Activated CD4-positive, CD25-positive, alpha-beta regulatory T cell treated with anti-CD3 and anti-CD28 coated beads, Interleukin-2, amount 50 U/mL, for 24 hours (primary cell): ENCODE data around the gene SGMS1.
"Not testable (repeated sequence)": the region's sequence is repeated elsewhere in the genome, so short reads cannot be mapped to it uniquely, and the experiment has no call there.

Source experiments
- ATAC-seq, 2 donors: fragments of 150-1000 bp; cut with Tn5 transposase; one replicate each; pipeline ENCODE4 v1.10.0; 2021; ENCODE audit warnings: mild to moderate bottlenecking in 1 of 2, moderate library complexity in 1 of 2

SGMS1 gene

DNA sequence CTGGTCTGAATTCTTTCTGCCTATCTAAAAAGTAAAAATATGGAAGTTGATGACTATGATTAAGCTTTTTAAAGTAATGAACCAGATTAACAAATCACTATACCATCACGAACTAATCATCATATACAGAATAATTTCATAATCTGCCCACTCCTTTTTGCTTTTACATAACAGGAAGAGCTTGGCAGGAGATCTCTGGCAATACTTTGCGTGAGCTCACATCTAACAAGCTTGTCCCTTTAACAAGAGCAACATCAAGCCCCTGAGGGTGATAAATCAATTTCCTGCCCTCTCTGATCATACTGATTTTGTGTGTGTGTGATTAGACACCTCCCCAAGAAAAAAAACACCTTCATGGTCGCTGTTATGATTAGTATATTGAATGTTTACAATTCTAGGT lies 228.9 kb downstream of the SGMS1 start:
- peak; percentile 27 to 36 for ATAC-seq

DNA sequence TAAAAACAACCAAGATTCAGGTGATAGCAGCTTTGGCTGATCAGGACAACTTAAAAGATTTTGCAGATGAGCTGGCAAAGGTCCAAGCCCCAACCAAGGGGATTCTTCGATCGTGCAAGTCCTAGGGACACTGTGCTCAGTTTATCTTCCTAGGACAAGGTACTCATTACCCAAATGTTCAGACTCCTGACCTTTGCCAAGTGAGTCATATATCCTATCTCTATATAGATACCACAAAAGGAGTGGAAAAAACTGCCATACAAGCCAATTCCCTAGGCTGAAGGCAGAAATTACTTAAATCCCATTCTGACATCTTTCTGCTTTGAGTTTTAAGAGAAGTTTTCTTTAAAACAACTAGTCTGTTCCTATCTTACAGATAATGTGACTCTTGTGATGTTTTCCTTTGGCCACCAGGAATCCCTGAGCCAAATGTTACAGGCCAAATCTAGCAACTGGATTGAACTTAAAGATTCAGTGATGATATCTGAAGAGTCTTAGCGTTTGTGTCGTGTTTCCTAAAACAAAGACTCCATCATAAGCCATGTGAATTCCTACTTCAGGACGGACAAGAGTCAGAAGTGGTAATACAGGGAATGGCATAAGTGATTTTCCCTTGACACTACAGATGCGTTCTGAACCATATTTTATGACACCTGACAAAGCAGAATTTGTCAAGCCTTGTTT lies 229.8 kb downstream of the SGMS1 start:
- ATAC-seq = no peak

DNA sequence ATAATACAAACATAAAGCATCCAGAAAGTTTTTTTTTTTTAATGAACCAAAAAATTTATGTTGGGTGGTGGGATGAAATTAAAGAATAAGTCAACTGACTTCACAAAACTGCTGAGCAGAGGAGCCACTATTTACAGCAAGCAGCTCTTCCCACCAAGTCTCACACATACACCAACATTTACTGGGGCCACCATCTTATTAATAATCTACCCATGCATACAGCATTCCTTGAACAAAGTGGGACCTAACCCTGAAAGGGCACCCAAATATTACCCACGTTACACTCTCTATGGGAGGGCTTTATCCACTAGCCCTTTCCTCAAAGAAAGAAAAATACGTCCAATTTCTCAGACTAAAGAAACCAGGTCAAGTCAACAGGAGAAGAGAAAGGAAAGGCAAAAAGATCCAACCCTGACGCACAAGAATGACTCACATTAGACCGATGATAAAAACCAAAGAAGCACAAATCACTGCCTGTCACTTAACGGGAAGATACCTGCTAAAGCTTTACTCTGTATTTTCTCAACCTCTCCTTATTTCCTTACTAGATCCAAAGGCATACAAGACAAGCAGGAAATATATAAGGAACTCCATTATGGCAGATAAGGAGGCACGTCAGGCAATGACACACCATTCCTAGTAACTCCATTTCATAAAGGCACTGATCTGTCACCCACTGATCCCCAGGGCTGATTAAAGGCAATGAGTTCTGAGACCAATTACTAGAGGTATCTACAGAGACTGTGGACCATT lies 230.6 kb downstream of the SGMS1 start:
- ATAC-seq = no peak

DNA sequence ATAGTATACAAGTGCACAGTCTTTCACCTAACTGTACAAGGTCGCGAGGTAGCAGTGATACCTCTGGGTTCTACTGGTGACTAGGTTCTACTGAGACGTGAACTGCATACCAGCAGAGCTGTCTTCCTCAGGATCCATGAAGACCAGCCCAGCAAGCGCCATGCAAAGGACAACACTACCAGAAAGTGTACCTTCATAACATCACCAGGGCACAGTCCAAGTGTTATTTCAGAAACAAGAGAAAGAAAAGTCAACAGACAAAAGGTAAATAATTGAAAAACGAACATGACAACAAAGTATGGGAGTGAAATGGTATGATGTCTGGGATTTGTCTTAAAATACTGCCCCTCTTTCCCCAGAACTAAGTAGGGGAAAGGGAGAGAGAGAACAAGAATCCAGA lies 231.3 kb downstream of the SGMS1 start:
- ATAC-seq = no peak

DNA sequence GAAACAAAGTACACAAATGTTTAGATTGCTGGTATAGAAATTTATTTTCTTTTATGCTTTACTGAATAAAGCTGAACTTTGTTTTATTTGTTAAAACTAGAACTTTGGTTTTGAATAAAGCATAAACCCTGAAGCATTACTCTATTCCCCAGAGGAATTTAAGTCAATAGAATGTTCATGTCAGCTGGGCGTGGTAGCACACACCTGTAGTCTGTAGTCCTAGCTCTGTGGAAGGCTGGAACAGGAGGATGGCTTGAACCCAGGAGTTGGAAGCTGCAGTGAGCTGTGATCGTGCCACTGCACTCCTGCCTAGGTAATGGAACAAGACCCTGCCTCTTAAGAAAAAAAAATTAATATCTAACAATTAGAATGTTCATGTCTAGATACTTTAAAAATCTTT lies 233.5 kb downstream of the SGMS1 start:
- no peak for ATAC-seq

DNA sequence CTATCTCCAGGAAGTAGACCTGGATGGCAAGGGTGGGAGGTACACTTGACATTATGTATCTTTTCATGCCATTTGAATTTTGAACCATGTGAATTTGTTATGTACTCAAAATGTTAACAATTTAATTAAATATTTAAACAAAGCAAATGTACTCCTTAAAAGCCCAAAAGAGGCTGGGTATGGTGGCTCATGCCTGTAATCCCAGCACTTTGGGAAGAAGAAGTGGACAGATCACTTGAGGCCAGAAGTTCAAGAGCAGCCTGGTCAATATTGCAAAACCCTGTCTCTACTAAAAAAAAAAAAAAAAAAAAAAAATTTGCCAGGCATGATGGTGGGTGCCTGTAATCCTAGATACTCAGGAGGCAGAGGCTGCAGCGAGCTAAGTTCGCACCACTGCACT lies 235.6 kb downstream of the SGMS1 start:
- no peak for ATAC-seq

DNA sequence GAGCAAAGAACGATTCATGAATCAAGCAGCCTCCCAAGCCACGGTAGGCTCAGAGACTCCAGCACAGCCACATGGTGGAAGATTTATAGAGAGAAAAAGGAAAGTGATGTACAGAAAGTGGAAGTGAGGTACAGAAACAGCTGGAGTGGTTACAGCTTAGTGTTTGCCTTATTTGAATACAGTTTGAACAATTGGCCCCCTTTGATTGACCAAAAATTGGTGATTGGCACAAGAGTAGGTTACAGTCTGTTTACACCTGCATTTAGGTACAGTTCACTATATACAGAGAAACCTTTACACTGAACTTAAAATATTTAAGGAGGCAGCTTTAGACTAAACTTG lies 236.1 kb downstream of the SGMS1 start:
- no peak for ATAC-seq

DNA sequence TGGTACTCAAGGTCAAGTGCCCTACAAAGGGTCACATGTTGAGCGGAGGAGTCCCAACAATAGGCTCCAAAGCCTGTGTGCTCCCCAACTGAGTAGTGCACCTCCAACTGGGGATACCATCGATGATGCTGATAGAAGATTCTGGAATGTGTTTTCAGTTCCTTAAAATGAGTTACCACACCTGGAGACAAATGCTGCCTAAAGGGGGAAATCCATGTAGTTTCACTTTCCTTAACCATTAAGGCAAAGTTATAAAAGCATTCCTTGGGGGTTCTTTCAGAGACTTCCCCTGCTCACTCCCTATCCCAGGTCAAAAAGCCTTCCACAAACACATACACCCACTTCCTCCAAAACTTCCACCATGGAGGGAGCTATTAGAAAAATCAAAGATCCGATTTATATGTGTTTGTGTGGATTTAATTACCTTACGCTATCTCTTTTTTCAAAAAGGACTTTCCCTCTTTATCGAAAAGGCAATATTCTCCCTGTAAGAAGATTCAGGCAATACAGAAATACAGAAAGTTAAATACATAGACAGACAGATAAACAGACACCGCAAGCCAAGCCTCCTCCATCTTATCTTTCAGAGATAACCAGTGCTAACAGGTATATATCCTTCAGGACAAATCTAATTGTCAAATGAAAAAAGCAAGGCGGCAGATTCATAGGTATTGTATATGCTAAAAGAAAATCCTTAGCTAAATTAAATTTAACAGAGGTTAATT lies 236.6 kb downstream of the SGMS1 start:
- ATAC-seq = no peak

DNA sequence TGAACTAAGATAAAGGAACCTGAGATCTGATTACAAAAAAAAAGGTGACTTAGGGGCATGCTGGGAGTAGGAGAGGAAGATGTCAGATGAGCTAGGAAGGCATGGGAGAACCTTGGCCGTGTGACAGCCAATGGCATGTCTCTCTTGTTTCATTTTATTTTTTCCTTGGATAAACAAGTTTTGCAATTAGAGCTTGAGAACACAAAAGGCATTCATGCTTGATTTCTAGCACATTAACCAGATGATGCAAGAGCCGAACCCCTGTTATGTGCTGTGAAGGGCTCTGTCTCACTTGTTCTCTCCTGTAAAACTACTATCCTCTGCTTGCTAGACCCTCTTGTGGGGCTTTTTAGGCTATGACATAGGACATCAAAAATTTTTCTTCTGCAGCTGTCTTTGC lies 238.1 kb downstream of the SGMS1 start:
- no peak for ATAC-seq

DNA sequence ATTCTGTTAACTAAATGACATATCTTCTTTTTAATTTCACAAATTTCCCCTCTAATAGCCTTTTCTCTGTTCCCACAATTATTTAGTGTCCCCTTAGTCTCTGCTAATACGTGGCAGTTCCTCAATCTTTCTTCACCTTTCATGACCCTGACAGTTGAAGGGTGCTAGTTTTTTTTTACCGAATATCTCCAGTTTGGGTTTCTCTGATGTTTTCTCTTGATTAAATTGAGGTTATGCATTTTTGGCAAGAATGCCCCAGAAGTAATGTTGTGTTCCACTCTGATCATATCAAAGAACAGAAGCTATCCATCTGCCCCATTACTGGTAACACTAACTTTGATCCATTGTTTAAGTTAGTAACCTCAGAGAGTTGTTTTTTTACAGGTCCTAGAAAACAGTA lies 238.9 kb downstream of the SGMS1 start:
- no peak for ATAC-seq

DNA sequence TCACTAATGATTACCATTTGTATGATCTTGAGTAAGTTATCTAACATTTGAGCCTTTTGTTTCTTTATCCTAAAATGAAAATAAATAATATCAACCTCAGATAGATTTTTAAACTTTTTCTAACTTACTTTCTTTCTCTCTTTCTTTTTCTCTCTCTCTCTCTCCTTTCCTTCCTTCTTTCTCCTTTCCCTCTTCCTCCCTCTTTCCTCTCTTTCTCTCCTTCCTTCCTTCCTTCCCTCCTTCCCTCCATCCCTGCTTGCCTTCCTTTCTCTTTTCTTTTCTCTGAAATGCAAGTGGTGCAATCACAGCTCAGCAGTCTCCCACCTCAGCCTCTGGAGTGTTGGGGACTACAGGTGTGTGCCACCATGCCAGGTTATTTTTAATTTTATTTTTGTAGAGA lies 239.5 kb downstream of the SGMS1 start:
- ATAC-seq = no peak

DNA sequence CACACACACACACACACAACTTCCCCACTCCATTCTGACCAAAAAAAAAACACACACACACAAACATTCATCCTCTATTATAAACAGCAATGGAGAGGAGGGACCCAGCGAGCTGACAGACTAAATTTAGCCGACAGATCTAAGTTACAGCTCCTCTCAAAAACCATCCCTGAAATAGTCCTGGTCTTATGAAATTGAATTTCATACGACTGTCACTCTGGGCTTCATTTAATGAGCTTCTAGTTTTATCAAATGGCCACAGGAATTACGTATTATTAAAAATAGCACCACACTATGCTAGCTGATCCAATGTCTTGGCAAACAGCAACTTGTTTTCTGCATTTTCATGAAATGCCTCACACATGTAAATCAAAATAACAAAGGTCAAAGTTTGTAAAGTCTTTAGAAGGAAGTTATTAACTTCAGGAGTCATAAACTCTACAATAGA lies 241.2 kb downstream of the SGMS1 start:
- ATAC-seq = no peak

DNA sequence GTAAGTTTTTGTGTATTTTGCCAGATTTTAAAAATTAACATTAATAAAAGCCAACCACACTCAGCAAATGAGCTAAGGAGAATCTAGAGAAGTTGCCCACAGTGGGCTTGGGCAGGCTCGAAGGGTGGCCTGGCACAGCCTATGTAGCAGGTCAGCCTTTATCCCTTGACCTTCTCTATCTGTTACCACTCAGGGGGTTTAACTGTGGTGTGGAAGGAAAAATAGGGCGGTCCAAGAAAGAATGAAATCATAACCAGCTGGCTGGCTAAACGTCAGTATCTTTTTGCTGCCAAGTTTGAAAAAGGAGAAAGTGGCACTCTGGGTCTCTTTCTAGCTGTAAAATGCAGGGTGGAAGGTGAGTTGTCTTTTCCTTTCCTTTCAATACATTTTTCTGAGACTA lies 242.1 kb downstream of the SGMS1 start:
- ATAC-seq = no peak

DNA sequence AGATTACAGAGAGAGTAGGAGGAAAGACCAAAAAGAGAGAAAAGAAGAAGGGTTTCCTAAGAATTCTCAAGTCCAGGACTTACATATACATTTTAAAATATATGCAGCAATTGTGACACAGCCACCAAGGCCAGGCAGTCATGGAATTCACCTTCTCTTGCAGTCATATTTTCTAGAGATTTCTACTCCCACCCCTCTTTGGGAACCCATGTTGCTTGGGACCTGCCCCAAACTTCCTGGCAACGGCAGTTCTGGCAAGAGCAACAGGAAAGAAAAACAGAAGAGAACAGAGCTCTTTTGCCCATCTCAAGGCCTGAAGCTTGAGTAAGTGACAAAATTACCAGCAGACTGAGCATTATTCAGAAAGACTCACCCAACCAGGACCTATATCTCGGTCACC lies 244.1 kb downstream of the SGMS1 start:
- no peak for ATAC-seq

DNA sequence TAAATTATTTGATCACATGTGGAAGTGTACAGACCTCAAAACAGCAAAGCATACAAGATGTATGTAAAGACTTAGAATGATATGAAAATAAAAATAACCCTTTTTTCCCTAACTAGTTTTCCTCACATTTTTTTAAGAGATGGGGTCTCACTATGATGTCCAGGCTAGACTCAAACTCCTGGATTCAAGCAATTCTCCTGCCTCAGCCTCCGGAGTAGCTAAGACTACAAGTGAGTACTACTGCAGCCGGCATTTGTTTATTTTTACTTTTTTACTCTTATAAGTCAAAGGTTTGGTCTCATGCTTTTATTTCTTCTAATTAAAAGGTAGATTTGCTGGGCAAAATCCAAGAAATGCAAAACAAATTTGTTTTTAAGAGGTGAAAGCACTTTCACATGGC lies 248.0 kb downstream of the SGMS1 start:
- ATAC-seq = no peak

DNA sequence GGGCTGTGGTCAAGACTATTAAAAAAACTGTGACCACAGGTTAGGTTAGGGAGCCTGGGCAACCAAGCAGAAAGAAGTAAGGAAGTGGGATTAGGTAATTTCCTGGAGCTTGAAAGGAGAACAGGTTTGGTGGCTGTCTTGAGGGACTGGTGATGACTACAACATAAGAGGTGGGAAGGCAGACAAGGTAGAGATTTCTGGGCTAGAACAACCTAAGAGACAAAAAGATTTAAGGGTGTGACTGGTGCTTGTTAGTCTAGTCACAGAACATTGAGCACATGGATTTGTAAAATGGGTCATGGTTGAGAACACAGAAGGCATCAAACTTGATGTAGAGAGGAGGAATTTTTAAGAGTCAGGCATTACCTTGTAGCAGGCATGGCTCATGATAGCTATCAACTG lies 248.7 kb downstream of the SGMS1 start:
- ATAC-seq = no peak

DNA sequence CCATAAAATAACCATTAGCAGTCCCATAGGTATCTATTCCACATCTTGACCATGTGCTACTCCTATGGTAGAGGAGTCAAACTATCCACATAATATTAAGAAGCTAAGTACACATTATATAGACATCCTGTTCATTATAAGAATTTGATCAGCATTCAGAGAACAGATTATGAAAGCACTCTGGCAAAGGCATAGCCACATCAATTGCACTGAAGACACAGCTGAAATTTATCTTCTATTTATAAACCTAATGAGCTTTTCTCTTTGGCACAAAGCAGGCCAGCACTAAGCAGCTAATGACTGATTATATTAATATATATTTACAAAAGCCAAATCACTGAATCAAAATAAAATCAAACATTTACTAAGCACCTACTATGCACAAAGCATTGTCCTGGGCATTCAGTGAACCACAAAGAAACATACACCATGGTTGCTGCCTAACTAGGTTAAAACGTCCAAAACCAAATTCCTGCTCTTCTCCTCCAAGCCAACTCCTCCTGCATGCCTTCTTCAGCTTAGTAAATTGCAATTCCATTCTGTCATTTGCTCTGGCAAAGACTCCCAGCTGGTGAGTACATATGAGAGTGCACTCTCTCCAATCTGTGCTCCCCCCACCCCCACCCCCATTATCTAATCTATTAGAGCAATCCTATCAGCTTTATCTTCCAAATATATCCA lies 249.8 kb downstream of the SGMS1 start:
- ATAC-seq = peak in 1 of 2 donors; percentile 18

DNA sequence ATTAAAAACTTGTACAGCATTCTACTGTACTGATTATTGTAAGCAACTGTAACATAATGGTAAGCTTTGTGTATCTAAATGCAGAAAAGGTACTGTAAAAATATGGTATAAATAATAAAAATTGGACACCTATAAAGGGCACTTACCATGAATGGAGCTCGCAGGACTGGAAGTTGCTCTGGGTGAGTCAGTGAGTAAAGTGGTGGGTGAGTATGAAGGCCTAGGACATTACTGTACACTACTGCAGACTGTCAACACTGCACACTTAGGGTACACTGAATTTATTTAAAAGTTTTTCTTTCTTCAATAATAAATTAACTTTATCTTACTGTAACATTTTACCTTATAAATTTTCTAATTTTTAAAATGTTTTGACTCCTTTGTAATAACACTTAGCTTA lies 253.8 kb downstream of the SGMS1 start:
- ATAC-seq = no peak

DNA sequence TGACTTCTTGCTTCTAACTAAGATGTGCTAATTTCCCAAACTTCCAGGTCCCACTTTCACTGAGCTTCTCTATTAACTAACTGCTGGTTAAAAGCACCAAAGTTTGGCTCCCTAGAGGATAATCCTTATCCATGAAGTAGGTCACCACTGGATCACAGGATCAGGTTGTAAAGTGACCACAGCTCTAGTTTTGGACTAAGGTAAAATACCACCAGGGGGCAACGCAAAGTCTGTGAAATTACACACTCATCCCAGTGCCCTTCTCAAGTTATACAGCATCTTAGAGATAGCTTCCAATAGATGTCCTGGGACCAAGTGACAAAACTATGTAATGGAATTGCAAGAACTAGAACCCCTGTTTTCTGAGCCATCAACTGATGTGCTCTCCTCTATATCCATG lies 256.0 kb downstream of the SGMS1 start:
- no peak for ATAC-seq

DNA sequence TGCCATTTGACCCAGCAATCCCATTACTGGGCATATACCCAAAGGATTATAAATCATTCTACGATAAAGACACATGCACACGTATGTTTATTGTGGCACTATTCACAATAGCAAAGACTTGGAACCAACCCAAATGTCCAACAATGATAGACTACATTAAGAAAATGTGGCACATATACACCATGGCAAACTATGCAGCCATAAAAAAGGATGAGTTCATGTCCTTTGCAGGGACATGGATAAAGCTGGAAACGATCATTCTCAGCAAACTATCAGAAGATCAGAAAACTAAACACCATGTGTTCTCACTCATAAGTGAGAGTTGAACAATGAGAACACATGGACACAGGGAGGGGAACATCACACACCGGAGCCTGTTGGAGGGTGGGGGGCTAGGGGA lies 257.3 kb downstream of the SGMS1 start:
- not testable (repeated sequence) for ATAC-seq

DNA sequence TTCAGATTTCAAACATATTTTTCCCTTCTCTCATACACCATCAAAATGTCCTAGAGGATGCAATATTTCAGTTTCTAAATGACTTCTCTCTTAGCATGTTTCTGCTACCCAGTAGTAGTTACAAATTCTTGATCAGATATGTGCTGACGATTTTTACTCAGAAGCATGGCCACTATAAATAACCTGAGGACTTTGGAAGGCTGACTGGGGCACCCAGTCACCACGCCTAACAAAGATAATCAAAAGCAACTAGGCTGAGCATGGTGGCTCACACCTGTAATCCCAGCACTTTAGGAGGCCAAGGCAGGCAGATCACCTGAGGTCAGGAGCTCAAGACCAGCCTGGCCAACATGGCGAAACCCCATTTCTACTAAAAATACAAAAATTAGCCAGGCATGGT lies 259.0 kb downstream of the SGMS1 start:
- peak in 1 of 2 donors; percentile 49 for ATAC-seq

DNA sequence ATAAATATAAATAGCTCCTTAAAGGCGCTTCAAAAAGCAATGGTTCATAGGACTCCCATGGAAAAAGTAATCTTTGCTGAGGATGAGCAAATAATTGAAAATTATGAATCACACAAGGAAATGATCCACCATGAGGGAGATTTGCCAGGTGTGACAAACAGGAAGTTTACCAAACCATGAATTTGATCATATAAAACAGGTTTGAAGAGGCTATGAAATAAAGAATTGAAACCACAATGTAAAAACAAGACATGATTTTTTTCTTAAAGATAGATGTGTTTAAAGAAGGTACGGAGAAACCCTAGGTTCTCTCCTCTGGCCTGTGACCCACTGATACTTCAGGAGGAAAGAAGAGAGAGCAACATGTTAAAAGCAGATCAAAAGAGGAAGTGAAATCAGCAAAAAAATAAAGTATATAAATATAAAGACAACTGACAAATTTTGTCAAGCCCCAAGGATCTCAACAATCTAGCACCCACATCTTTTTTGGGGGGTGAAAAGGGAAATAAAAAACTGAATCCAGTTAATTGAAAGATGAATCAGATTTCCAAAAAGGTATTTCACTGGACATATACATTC lies 261.1 kb downstream of the SGMS1 start:
- peak in 1 of 2 donors; percentile 13 for ATAC-seq

DNA sequence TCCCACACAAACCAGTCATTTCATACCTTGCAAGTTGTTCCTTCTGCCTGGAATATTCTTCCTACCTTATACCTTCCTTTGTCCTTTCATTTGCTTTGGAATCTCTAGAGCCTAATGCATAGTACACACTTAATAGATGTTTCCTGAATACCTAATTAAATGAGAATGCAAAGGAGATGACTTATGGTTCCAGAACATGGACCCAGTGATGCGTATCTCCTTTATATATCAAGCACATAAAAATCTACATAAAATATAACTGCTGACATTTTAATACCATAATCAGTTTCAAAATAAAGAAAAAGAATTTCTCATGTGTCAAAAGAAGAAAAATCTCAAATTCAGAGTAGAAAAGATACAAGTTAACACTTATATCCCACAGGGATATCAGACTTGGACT lies 261.8 kb downstream of the SGMS1 start:
- no peak for ATAC-seq
